ENCODE data around the gene ANKLE2.

ANKLE2 gene

GRCh38 chr12:132703641-132704040, 58.0 kb downstream of the ANKLE2 start (continued):
- TF ChIP-seq ZNF221 (tag by site-specific recombination; IDR thresholded peaks at IDR 0.05; ENCODE audit: borderline replicate concordance), result no peak
- TF ChIP-seq ZNF561 (tag by site-specific recombination; IDR thresholded peaks at IDR 0.05; ENCODE audit: borderline replicate concordance), result no peak
- no peak for TF ChIP-seq TRIM28 (IDR thresholded peaks at IDR 0.05; ENCODE audit: borderline replicate concordance, low read length)
- no peak for TF ChIP-seq BCL11B (tag by site-specific recombination; IDR thresholded peaks at IDR 0.05; ENCODE audit: low read depth)
- no peak for TF ChIP-seq ZNF239 (tag by site-specific recombination; IDR thresholded peaks at IDR 0.05)
- no peak for TF ChIP-seq ZSCAN30 (tag by site-specific recombination; IDR thresholded peaks at IDR 0.05)

- Histone ChIP-seq H3K36me3 (ENCODE audit: control insufficient read depth in 2 of 2, insufficient read depth in 1 of 2, low read length in 2 of 2) (peaks cover 17 to 71% of the 10 kb centered on the region in 2 experiments), H3K27ac (ENCODE audit: extremely low read depth, low read depth, low read length) (no peak overlapping the region), H3K4me1 (ENCODE audit: control insufficient read depth, insufficient read depth, low read length) (peaks cover 7% of the 10 kb centered on the region), H3K9me3 (ENCODE audit: control insufficient read depth, insufficient read depth, low read depth, low read length) (no peaks in the 10 kb centered on the region), H3K4me3 (ENCODE audit: low read depth, low read length) (no peak overlapping the region)
- ChIA-PET CTCF (no interaction called here), POLR2A (no interaction called here)
- TF ChIP-seq ZNF530 (tag by site-specific recombination; IDR thresholded peaks at IDR 0.05; ENCODE audit: low read depth) (no peak), GLIS2 (tag by site-specific recombination; IDR thresholded peaks at IDR 0.05) (peak; percentile 36; the same call in 1 of the 2 replicates), ZFP3 (tag by site-specific recombination; IDR thresholded peaks at IDR 0.05; ENCODE audit: low read depth) (no peak), ZSCAN4 (tag by site-specific recombination; IDR thresholded peaks at IDR 0.05) (0 out of 2 replicates have a peak, but pooled peaks have one; percentile 28), ZIC2 (tag by site-specific recombination; IDR thresholded peaks at IDR 0.05) (peak; percentile 71), GLIS1 (tag by site-specific recombination; IDR thresholded peaks at IDR 0.05) (peak; percentile 47; the same call in 1 of the 2 replicates), ZNF701 (tag by site-specific recombination; IDR thresholded peaks at IDR 0.05) (no peak)
Observed at GRCh38 chr12:132702640-132703039, 59.0 kb downstream of the ANKLE2 start.

- H3K36me3 ChIP-seq (ENCODE audit: control insufficient read depth in 2 of 2, insufficient read depth in 1 of 2, low read length in 2 of 2), result peaks cover 29 to 86% of the 10 kb centered on the region in 2 experiments
- H3K9me3 ChIP-seq (ENCODE audit: control insufficient read depth, insufficient read depth, low read depth, low read length), result no peaks in the 10 kb centered on the region
- H3K4me3 ChIP-seq (ENCODE audit: low read depth, low read length), result no peak overlapping the region
- peaks cover 7% of the 10 kb centered on the region for H3K4me1 ChIP-seq (ENCODE audit: control insufficient read depth, insufficient read depth, low read length)
- ChIA-PET CTCF (interaction anchor here (0.6 kb wide), 1 partner anchor 8 kb away, joined by 4 read pairs; no protein-coding TSS in a partner anchor), POLR2A (interaction anchor here (1.1 kb wide), 1 partner anchor 10 kb away, joined by 3 read pairs; no protein-coding TSS in a partner anchor)
- no peak overlapping the region for H3K27ac ChIP-seq (ENCODE audit: extremely low read depth, low read depth, low read length)
- TF ChIP-seq ZNF791 (tag by site-specific recombination; IDR thresholded peaks at IDR 0.05) (no peak), ZFP3 (tag by site-specific recombination; IDR thresholded peaks at IDR 0.05; ENCODE audit: low read depth) (no peak), OVOL3 (tag by site-specific recombination; IDR thresholded peaks at IDR 0.05) (no peak), SP7 (tag by site-specific recombination; IDR thresholded peaks at IDR 0.05) (peak; percentile 89), ZNF341 (tag by site-specific recombination; IDR thresholded peaks at IDR 0.05; ENCODE audit: low read depth) (no peak), ZNF692 (tag by site-specific recombination; IDR thresholded peaks at IDR 0.05) (no peak), ZBTB1 (tag by site-specific recombination; IDR thresholded peaks at IDR 0.05) (no peak), SP3 (tag by site-specific recombination; IDR thresholded peaks at IDR 0.05) (no peak), REPIN1 (tag by site-specific recombination; IDR thresholded peaks at IDR 0.05; ENCODE audit: low read depth) (no peak), ZNF624 (tag by site-specific recombination; IDR thresholded peaks at IDR 0.05) (no peak), PRDM2 (tag by site-specific recombination; IDR thresholded peaks at IDR 0.05; ENCODE audit: borderline replicate concordance) (no peak), ELK4 (IDR thresholded peaks at IDR 0.05; ENCODE audit: borderline replicate concordance, low read depth, low read length) (no peak)
Observed at GRCh38 chr12:132700212-132700822, 61.3 kb downstream of the ANKLE2 start.
